HG03159 (cell line): Measurements from ENCODE around the gene A3GALT2.

Source experiments
- ATAC-seq: cut with Tn5 transposase; IDR thresholded peaks from one replicate; pipeline ENCODE4 v1.9.1; 2021; ENCODE audit warnings: mild to moderate bottlenecking, moderate library complexity; ENCODE audit not compliant: unreplicated experiment

Gene A3GALT2

DNA sequence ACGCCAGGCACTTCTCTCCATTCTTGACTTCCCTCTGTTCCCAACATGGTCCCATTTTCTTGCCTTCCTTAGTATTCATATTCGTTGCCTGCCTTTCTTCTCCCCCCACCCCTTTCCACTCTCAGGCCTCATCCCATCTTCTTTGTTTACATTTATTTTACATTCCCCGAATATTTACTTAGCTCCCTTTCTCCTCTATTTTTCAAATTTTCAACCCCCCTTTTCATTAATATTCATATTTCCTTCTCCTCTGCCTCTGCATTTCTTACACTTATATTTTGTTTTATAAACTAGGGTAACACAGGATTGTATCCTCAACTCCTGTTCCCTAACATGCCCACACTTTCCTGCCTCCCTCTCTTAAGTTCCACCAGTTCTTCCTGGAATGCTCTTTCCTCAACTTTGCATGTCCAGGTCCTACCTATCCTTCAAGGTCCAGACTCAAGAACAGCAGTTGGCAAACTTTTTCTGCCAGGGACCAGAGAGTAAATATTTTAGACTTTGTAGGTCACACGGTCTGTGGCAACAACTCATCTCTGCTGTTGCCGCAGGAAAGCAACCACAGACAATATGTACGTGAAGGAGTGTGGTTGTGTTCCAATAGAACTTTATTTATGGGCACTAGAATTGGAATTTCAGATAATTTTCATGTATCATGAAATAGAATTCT is 29.8 kb upstream of the A3GALT2 start:
- ATAC-seq: no peak

DNA sequence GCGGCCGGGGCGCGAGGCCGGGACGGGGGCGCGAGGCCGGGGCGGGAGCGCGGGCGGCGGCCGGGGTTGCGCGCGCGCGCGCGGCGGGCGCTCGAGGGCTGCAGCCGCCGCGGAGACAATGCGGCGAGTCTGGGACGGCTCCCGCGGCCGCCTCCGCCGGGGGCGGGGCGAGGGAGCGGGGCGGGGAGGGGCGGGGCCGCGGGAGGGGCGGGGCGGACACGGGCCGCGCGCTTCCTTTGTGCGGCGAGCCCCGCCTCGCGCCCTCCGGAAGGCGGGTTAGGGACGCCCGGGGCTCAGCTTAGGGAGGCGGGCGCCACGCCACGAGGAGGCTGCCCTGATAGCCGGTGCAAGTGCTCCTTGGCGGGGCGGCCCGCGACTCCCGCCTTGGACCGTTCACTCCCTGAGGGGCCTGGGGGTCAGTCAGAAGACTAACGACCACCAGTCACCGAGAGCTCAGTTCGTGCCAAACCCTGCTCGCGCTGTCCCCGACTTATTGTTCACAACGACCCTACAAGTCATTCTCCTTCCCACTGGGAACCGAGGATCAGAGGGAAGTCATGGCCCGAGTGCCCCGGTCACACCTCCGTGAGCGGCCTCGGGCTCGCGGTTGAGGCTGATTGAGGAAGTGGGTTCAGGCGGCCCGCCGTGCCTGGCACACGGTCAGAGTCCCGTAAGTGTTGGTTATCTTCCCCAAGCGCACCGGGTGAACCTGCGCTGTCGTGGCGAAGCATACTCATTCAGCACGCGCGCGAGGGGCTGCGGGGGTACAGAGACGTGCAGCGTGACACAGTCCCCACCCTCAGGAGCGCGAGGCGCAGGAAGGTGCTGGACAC is 29.1 kb upstream of the A3GALT2 start:
- peak; percentile 71 for ATAC-seq

GRCh38 chr1:33349081-33349759 is 28.3 kb upstream of the A3GALT2 start:
- peak; percentile 28 for ATAC-seq

DNA sequence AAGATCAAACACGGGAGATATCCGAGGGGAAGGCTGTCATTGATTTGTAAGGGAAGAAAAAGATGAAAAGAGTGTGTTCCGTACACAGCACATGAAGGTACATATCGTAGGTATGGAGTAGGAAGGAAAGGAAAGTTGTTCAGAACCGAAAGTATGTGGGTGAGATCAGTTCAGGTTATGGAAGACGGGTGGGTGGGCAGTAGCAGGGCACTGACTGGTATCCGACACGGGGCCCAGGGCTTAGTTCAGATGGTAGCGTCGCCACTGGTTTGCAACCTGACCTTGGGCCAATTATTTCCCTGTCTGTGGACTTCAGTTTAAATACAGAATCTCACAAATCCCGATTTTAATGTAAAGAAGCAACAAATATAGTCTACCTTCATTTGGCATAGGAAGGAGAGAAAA is 27.8 kb upstream of the A3GALT2 start:
- ATAC-seq: no peak

DNA sequence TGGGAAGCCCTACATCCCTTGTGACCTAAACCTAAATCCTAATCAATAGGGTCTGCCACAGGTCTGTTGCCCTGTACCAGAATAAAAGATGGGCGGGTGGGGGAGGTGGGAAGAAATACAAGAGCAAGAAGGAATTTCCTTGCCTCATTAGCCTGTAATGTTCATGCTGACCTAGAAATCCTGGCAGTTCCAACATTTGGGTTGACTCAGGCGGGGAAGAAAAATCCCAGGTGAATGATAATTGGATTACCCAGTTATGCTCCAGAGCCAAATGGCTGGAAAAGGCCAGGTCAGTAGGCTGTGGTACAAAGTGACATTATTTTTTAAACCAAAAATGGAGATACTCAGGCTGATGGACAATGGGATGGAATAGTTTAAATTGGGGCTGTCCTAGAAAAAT is 27.3 kb upstream of the A3GALT2 start:
- ATAC-seq: no peak

DNA sequence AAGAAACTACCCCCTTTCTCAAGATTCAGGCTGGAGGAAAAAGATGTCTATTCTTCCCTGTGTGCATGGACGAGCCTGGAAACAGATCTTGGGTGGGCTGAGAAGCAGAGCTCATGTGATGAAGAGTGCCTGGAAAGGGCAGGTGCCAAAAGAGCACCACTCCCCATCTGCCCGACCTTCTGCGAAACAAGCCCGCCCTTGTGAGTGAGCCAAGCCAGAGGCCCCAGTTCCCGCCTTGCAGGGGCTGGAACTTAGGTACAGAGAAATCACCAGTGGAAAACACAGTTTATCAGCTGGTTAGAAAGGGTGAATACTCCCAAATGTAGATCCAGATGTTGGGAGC is 26.7 kb upstream of the A3GALT2 start:
- ATAC-seq: no peak

DNA sequence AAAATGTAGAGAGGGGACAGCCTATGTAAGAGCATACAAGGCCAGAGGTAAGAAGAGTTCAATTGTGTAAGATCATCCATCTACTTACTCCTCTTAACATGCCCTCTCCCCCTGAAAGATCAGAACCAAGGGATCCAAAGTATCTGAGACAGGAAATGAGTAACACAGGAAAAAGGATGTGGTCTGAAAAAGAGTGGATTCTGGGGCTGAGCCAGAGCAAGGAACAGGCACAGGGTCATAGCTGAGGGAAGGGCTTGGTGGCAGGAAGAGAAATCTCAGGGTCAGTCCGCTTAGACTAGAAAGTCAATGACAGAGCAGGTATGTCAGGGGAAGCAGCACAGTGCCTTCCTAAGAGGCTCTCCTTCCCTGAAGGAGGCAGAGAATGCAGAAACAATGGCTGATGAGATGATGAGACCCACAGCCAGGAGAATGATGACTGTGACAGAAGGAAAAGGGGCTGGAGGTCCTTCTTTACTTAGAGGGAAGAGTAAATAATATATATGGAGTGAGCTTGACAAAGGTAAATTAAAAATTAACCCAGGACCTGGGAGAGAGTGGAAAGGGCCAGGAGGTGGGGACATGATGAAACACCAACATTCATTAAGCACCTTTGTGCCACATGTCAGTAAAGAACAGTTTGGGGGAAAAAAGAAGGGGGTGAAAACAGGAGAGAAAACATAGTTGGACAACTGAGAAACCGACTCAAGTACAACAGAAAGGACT is 26.2 kb upstream of the A3GALT2 start:
- ATAC-seq: no peak

- ATAC-seq: no peak
Measured at GRCh38 chr1:33346533-33346926, 25.6 kb upstream of the A3GALT2 start.

- no peak for ATAC-seq
Measured at GRCh38 chr1:33344896-33345560, 24.1 kb upstream of the A3GALT2 start.

DNA sequence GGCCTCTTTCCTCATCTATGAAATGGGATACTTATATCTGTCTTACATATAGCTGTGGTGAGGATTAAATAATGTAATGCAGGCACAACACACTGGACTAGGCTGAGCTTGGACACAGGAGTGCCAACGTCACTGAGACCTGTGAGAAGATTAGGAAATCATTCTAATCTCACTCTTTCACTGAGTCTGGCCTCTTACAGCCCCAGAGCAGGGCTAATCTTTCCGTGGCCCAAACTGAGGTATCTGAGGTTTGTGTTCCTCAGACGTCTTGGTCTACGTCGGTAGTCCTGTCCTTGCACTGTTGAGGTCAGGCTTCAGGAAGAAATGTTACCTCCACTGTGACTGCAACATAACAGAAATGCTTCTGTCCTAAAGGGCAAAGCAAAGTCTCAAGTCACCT is 22.6 kb upstream of the A3GALT2 start:
- ATAC-seq: no peak

DNA sequence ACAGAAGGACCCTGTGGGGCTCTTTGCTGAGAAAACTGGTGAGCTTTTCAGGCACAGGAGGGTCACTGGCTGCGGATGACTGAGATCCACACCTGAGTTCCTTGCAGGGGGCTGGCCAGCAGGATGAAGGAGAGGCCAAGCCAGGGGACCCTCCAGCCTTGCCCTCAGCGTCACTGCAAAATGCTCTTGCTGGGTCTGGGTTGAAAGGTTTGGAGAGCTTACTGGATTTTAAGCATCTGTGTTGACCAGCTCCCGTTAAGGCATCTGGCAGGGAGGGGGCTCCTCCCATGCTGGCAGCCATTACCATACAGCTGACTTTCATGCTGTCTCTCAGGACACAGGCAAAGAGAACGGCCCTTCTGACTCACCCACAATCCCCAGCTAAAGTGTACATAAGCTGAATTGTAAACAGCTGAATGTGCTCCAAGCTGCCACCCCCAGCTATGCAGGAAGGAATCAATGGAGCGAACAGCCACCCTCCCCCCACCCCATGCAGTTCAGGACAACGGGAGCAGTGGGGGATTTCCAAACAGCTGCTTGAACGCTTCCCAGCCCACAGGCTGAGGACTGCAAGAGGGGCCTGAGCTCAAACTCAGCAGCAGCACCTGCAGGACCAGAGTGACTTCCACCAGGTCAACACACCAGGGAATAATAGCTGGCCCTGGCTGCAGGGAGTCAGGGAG is 21.3 kb upstream of the A3GALT2 start:
- ATAC-seq: no peak

DNA sequence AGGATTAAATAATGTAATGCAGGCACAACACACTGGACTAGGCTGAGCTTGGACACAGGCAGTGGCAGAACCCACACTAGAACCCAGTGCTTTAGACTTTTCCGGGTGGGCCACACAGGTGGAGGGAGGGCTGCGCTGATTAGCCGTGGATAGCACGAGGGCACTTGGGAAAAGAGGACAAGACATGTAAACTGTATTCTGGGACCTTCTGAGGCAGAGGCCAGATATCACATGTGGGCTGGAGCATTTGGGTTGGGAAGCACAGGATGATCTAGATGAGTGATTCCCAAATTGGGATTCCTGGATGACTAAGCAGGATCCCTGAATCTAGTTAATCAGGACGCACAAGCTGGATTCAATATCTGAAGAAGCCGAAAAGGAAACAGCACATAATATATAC is 20.3 kb upstream of the A3GALT2 start:
- ATAC-seq: no peak

DNA sequence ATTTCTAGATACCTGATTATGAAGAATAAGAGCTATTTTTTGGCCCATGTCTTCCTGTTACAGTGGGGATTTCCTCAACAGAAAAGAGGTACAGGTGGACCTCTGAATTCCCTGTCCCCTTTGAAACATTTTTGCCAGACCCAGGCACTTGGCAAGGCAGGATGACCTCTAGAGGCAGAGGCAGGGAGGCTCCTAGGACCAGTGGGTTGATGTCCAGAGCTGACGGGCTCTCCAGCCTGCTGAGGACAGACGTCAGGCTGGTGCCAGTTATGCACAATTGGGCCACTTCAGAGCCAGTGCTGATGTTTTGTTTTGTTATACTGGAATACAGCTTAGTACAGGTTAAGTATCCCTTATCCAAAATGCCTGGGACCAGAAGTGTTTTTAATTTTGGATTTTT is 18.5 kb upstream of the A3GALT2 start:
- ATAC-seq: no peak

GRCh38 chr1:33338440-33339211 is 17.7 kb upstream of the A3GALT2 start:
- ATAC-seq: no peak

DNA sequence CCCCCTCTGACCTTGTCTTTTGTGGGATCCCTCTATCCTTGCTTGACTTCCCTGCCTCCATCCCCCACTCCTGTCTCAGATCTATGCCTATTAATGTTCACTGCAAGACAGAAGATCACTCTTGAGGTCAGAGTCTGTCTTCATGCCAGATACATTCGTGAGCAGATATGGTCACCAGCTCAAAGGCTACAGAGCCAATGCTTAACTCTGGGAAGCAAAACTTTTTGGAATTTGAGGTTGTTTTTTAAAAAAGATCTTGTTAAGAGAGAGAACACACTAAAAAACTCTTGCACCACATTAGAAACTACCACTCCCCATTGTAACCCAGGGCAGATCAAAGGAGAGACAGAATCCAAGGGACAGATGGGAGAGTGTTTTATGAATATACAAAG is 17.1 kb upstream of the A3GALT2 start:
- ATAC-seq: no peak

GRCh38 chr1:33337441-33337840 is 16.5 kb upstream of the A3GALT2 start:
- no peak for ATAC-seq

DNA sequence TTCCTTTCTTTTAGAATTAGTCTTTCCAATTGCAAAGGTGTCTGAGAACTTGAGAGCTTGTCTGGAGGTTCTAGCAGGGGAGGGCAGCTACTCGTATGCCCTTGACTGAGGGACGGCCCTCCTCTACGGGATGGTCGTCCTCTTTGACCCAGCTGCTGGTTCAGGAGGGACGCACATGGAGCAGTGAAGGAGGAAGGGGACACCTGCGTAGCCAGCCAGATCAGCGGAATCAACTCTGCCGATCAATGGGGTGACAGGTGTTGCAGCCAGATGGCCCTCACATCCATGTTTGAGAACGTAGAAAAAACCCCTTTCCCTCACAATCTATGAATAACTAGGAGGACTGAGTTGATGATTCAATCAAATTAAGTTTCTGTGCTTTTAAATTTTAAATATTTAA is 15.7 kb upstream of the A3GALT2 start:
- no peak for ATAC-seq

DNA sequence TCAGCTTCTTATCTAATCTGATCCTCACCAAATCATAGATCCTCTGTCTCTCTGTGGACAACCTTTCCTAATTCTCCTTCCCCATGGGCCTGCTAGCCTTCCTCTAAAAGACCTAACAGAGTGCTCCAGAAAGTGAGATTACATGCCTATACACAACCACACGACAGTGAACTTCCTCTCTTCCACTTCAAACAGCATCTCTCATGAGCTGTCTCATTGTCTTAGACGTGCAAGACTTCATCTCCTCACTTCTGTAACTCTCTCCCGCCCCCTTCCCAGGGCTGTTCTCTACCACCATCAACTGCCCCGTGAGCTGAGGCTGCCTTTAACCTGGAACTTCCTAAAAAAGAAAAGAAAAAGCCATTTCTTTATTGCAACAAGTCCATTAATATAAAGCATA is 14.1 kb upstream of the A3GALT2 start:
- ATAC-seq: no peak

GRCh38 chr1:33334081-33334552 is 13.2 kb upstream of the A3GALT2 start:
- ATAC-seq: no peak
